Gastrocnemius medialis (tissue), 4 donors: ENCODE results near the gene SP140L. TPM values are rescaled to one million over a fixed set of nuclear protein-coding genes. Genes with fewer than 3 reads are reported as not detected.

Experiments
- ATAC-seq, 2 donors: fragments of 150-250 bp; one replicate each; pipeline ENCODE4 v1.9.1; 2016
- DNase-seq, 2 donors: peaks; one replicate each; pipeline ENCODE4 v3.0.0-alpha.2; 2019
- H3K27ac ChIP-seq, 4 donors: fragments of 200-600 bp; sonication (generic); 1 replicate in 1 of 4; 2 replicates in 3 of 4; pipeline ENCODE4 v1.5.1; 2016 to 2018; ENCODE audit warnings: mild to moderate bottlenecking in 2 of 4, moderate library complexity in 1 of 4
- H3K27me3 ChIP-seq, 3 donors: fragments of 200-600 bp; sonication (generic) in 2 of 3; 1 replicate in 1 of 3; 2 replicates in 2 of 3; pipeline versions ENCODE4 v1.5.1 to v1.6.0; 2016 to 2019; ENCODE audit warnings: mild to moderate bottlenecking in 1 of 3, moderate library complexity in 1 of 3
- H3K36me3 ChIP-seq, 2 donors: fragments of 200-600 bp; sonication (generic) in 1 of 2; one replicate each; pipeline ENCODE4 v1.5.1; 2017 to 2018
- H3K4me1 ChIP-seq, 2 donors: fragments of 200-600 bp; sonication (generic) in 1 of 2; one replicate each; pipeline ENCODE4 v1.5.1; 2016 to 2017; ENCODE audit warnings: mild to moderate bottlenecking in 2 of 2
- H3K4me3 ChIP-seq, 4 donors: fragments of 200-600 bp; sonication (generic) in 3 of 4; 1 replicate in 1 of 4; 2 replicates in 3 of 4; pipeline ENCODE4 v1.5.1; 2016 to 2019; ENCODE audit warnings: mild to moderate bottlenecking in 2 of 4
- H3K9me3 ChIP-seq, 3 donors: fragments of 200-600 bp; sonication (generic) in 2 of 3; 1 replicate in 1 of 3; 2 replicates in 2 of 3; pipeline ENCODE4 v1.5.1; 2016 to 2019
- POLR2A ChIP-seq, 2 donors: fragments of 450-650 bp; IDR thresholded peaks; one replicate each; pipeline ENCODE4 v1.6.1; 2017; ENCODE audit warnings: antibody characterized with exemption in 2 of 2, mild to moderate bottlenecking in 2 of 2, moderate library complexity in 2 of 2
- in situ Hi-C, 4 donors: fragments of 200-750 bp; cut with MboI; loops; one replicate each; pipeline versions ENCODE4 v1.15.0 to v1.8.0; 2017; ENCODE audit warnings: low sequenced_read_pairs in 4 of 4
- intact Hi-C: fragments of 100-400 bp; cut with DNase I; formaldehyde crosslinking; loops from one replicate; pipeline ENCODE4 v1.15.1; 2023; ENCODE audit warnings: low total_unique reads
- total RNA-seq, 4 donors: library from RNA; depleted of rRNA; stranded (reverse); fragments of >200 nt; gene quantifications; one replicate each; pipeline versions ENCODE4 v1.1.0 to v1.2.3, GENCODE V29; 2016
- TF ChIP-seq, protein P1 (sequence below), 5 experiments: fragments of 450-650 bp in 3 of 5; fragments of 200-600 bp in 2 of 5; sonication (generic) in 2 of 5; IDR thresholded peaks in 4 of 5; conservative IDR thresholded peaks in 1 of 5; 1 replicate in 4 of 5; 2 replicates in 1 of 5; pipeline ENCODE4 v1.5.1; 2016 to 2019; ENCODE audit warnings: antibody characterized with exemption in 5 of 5, mild to moderate bottlenecking in 3 of 5, moderate library complexity in 3 of 5

The SP140L gene
- total RNA-seq, 4 donors from 2014 or later, result 2.2 to 13.5 (median 3.8) TPM

- H3K27me3 ChIP-seq, result no peaks in the 10 kb centered on the region
- peaks cover 17 to 26% of the 10 kb centered on the region in 2 donors for H3K4me1 ChIP-seq
- intact Hi-C loops (loop anchor here (5.0 to 10.0 kb wide), 3 partner anchors 91 to 376 kb away; partner anchors contain the start of genes SP140 and SP140L), in situ Hi-C loops (no loop called here)
- peak overlapping the region; percentile 0 to 87 (median 26) for H3K27ac ChIP-seq
- peak overlapping the region; percentile 6 to 60 (median 56) for H3K4me3 ChIP-seq
- TF ChIP-seq, protein P1, sequence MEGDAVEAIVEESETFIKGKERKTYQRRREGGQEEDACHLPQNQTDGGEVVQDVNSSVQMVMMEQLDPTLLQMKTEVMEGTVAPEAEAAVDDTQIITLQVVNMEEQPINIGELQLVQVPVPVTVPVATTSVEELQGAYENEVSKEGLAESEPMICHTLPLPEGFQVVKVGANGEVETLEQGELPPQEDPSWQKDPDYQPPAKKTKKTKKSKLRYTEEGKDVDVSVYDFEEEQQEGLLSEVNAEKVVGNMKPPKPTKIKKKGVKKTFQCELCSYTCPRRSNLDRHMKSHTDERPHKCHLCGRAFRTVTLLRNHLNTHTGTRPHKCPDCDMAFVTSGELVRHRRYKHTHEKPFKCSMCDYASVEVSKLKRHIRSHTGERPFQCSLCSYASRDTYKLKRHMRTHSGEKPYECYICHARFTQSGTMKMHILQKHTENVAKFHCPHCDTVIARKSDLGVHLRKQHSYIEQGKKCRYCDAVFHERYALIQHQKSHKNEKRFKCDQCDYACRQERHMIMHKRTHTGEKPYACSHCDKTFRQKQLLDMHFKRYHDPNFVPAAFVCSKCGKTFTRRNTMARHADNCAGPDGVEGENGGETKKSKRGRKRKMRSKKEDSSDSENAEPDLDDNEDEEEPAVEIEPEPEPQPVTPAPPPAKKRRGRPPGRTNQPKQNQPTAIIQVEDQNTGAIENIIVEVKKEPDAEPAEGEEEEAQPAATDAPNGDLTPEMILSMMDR (IDR thresholded peaks at IDR 0.05 in 4 of 5, conservative IDR thresholded peaks at IDR 0.05 in 1 of 5), result no peak
- no peak for TF ChIP-seq POLR2A (IDR thresholded peaks at IDR 0.05)
- peaks cover 0 to 4% of the 10 kb centered on the region in 2 donors for H3K36me3 ChIP-seq
- ATAC-seq (no peak), DNase-seq (no peak)
- H3K9me3 ChIP-seq, result no peaks in the 10 kb centered on the region
These were observed 91.5 kb downstream of the SP140L start for GRCh38 chr2:230418341-230419016.

DNA sequence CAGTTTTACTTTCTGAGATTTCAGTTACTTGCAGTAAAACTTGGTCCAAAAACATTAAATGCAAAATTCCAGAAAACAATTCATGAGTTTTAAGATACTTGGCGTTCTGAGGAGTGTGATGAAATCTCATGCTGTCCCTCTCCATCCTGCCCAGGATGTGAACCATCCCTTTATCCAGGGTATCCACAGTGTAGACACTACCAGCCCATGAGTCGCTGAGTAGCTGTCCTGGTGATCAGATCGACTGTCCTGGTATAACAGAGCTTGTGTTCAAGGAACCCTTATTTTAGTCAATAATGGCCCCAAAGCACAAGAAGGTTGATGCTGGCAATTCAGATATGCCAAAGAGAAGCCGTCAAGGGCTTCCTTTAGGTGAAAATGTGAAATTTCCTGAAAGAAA, 92.2 kb downstream of the SP140L start:
- intact Hi-C loops, result loop anchor here (5.0 to 10.0 kb wide), 3 partner anchors 92 to 376 kb away; partner anchors contain the start of genes SP140 and SP140L
- Histone ChIP-seq H3K4me1 (peaks cover 17 to 33% of the 10 kb centered on the region in 2 donors), H3K4me3 (no peak overlapping the region)

GRCh38 chr2:230422149-230422548, 95.2 kb downstream of the SP140L start:
- H3K4me1 ChIP-seq, result peaks cover 4 to 41% of the 10 kb centered on the region in 2 donors
- DNase-seq, result no peak
- no peaks in the 10 kb centered on the region for H3K27me3 ChIP-seq
- peaks cover 0 to 4% of the 10 kb centered on the region in 2 donors for H3K36me3 ChIP-seq
- TF ChIP-seq POLR2A (IDR thresholded peaks at IDR 0.05), result no peak
- TF ChIP-seq, protein P1 (IDR thresholded peaks at IDR 0.05 in 4 of 5, conservative IDR thresholded peaks at IDR 0.05 in 1 of 5), result no peak
- no peaks in the 10 kb centered on the region for H3K9me3 ChIP-seq
- intact Hi-C loops (no loop called here), in situ Hi-C loops (no loop called here)
- H3K4me3 ChIP-seq, result no peak overlapping the region
- ATAC-seq, result no peak
- no peak overlapping the region for H3K27ac ChIP-seq

More for the DNA sequence above, 92.2 kb downstream of the SP140L start:
- H3K27ac ChIP-seq, result peak overlapping the region in 1 of 4 donors; percentile 39
- no peak for ATAC-seq
- no peaks in the 10 kb centered on the region for H3K27me3 ChIP-seq
- H3K9me3 ChIP-seq, result no peaks in the 10 kb centered on the region
- in situ Hi-C loops, result no loop called here
- no peak for DNase-seq
- TF ChIP-seq POLR2A (IDR thresholded peaks at IDR 0.05), result no peak
- TF ChIP-seq, protein P1 (IDR thresholded peaks at IDR 0.05 in 4 of 5, conservative IDR thresholded peaks at IDR 0.05 in 1 of 5), result no peak
- peaks cover 0 to 4% of the 10 kb centered on the region in 2 donors for H3K36me3 ChIP-seq

DNA sequence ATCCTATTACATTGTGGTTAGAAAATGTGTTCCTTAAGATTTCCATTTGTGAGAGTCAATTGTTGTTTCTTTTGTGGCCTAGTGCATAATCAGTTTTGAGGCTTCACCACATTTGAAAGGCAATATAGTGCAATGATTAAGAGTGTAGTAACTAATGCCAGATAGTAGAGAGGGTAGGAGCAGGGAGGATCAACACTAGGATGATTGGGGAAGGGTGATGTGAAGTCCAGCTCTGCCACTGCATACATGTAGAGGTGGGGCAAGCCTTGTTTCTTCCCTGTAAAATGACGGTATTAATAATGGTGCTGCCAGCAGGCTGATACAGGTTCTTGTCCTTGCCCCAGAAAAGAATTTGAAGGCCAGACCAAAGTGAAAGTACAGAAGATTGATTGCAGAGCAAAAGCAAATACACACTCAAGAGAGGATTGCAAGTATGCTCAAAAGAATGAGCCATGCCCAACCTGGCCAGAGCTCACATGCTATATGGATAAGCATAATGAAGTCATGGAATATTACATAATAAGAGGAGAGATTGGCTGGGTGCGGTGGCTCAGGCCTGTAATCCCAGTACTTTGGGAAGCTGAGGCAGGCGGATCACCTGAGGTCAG, 97.0 kb downstream of the SP140L start:
- in situ Hi-C loops (no loop called here), intact Hi-C loops (no loop called here)
- TF ChIP-seq, protein P1 (IDR thresholded peaks at IDR 0.05 in 4 of 5, conservative IDR thresholded peaks at IDR 0.05 in 1 of 5), result no peak
- no peak for TF ChIP-seq POLR2A (IDR thresholded peaks at IDR 0.05)
- Histone ChIP-seq H3K4me1 (peaks cover 4 to 24% of the 10 kb centered on the region in 2 donors), H3K27ac (no peak overlapping the region), H3K4me3 (no peak overlapping the region), H3K36me3 (peaks cover 0 to 4% of the 10 kb centered on the region in 2 donors), H3K9me3 (no peaks in the 10 kb centered on the region), H3K27me3 (no peaks in the 10 kb centered on the region)
- DNase-seq (no peak), ATAC-seq (peak in 1 of 2 donors; percentile 18)
